Prostate gland (tissue), 2 donors: ENCODE data around the gene DOC2B.
"Not testable (repeated sequence)": the region's sequence is repeated elsewhere in the genome, so short reads cannot be mapped to it uniquely, and the experiment has no call there.

Experiments used
- POLR2A ChIP-seq: fragments of 450-650 bp; IDR thresholded peaks from one replicate; pipeline ENCODE4 v1.6.1; 2016; ENCODE audit warnings: antibody characterized with exemption, mild to moderate bottlenecking
- TF ChIP-seq, protein P1 (sequence below), 4 experiments: fragments of 200-600 bp in 2 of 4; fragments of 450-650 bp in 2 of 4; sonication (generic) in 2 of 4; IDR thresholded peaks; 1 replicate in 3 of 4; 2 replicates in 1 of 4; pipeline ENCODE4 v1.5.1; 2016 to 2019; ENCODE audit warnings: antibody characterized with exemption in 4 of 4, mild to moderate bottlenecking in 2 of 4, moderate library complexity in 2 of 4

DNA sequence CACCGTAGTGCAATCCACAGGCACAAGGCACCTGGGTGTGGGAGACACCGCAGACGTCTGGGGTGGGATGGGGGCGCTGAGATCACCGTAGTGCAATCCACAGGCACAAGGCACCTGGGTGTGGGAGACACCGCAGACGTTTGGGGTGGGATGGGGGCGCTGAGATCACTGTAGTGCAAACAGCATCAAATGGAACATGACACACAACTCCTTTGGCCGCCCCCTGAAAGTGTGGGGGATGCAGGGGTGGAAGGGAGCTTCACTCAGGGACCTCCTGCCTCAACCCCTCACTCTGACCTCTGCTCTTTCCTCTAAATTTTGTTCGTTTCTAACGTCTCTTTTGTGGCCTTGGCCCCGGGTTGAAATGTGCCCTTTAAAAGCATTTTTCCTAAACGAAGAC is 20.3 kb upstream of the DOC2B start:
- TF ChIP-seq, protein P1, sequence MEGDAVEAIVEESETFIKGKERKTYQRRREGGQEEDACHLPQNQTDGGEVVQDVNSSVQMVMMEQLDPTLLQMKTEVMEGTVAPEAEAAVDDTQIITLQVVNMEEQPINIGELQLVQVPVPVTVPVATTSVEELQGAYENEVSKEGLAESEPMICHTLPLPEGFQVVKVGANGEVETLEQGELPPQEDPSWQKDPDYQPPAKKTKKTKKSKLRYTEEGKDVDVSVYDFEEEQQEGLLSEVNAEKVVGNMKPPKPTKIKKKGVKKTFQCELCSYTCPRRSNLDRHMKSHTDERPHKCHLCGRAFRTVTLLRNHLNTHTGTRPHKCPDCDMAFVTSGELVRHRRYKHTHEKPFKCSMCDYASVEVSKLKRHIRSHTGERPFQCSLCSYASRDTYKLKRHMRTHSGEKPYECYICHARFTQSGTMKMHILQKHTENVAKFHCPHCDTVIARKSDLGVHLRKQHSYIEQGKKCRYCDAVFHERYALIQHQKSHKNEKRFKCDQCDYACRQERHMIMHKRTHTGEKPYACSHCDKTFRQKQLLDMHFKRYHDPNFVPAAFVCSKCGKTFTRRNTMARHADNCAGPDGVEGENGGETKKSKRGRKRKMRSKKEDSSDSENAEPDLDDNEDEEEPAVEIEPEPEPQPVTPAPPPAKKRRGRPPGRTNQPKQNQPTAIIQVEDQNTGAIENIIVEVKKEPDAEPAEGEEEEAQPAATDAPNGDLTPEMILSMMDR (IDR thresholded peaks at IDR 0.05) = not testable (repeated sequence)
- not testable (repeated sequence) for TF ChIP-seq POLR2A
